Vagina (tissue), 2 donors: ENCODE data around the gene NASP. TPM values are rescaled to one million over a fixed set of nuclear protein-coding genes. Genes with fewer than 3 reads are reported as not detected.

ENCODE experiments used
- DNase-seq, 2 donors: peaks; one replicate each; pipeline ENCODE4 v3.0.0-alpha.2; 2017; ENCODE audit errors: extremely low spot score in 2 of 2
- H3K27ac ChIP-seq: fragments of 200-600 bp; sonication (generic); one replicate; pipeline ENCODE4 v1.5.1; 2019
- H3K27me3 ChIP-seq: fragments of 200-600 bp; sonication (generic); one replicate; pipeline ENCODE4 v1.5.1; 2019
- H3K36me3 ChIP-seq, 2 donors: fragments of 200-600 bp; sonication (generic); one replicate each; pipeline ENCODE4 v1.5.1; 2017 to 2019
- H3K4me1 ChIP-seq: fragments of 200-600 bp; sonication (generic); one replicate; pipeline ENCODE4 v1.5.1; 2019
- H3K4me3 ChIP-seq, 2 donors: fragments of 200-600 bp; sonication (generic); 1 replicate in 1 of 2; 2 replicates in 1 of 2; pipeline ENCODE4 v1.5.1; 2016 to 2019
- H3K9me3 ChIP-seq: fragments of 200-600 bp; sonication (generic); one replicate; pipeline ENCODE4 v1.5.1; 2019
- CTCF ChIP-seq, 3 experiments: fragments of 450-650 bp in 2 of 3; fragments of 200-600 bp in 1 of 3; sonication (generic) in 1 of 3; IDR thresholded peaks; one replicate each; pipeline ENCODE4 v1.5.1; 2017 to 2019; ENCODE audit warnings: antibody characterized with exemption in 3 of 3, mild to moderate bottlenecking in 2 of 3, moderate library complexity in 2 of 3
- POLR2A ChIP-seq, 2 donors: fragments of 450-650 bp; IDR thresholded peaks; one replicate each; pipeline ENCODE4 v1.6.1; 2017; ENCODE audit warnings: antibody characterized with exemption in 2 of 2, mild to moderate bottlenecking in 2 of 2, moderate library complexity in 2 of 2
- POLR2AphosphoS5 ChIP-seq, 2 donors: sonication (generic); formaldehyde crosslinking; IDR thresholded peaks; one replicate each; pipeline ENCODE4 v1.9.0; 2017; ENCODE audit warnings: antibody characterized with exemption in 2 of 2, mild to moderate bottlenecking in 2 of 2, low read depth in 1 of 2; ENCODE audit not compliant: insufficient read depth in 1 of 2
- intact Hi-C: fragments of 100-400 bp; cut with DNase I; formaldehyde crosslinking; loops from one replicate; pipeline ENCODE4 v1.15.1; 2023
- total RNA-seq: library from RNA; depleted of rRNA; stranded (reverse); fragments of >200 nt; gene quantifications from one replicate; pipeline ENCODE4 v1.2.3, GENCODE V29; 2016

Gene NASP
- total RNA-seq, 1 donor from 2014 or later: 57.9 TPM

- no peaks in the 10 kb centered on the region for H3K27me3 ChIP-seq
- no peak overlapping the region for H3K27ac ChIP-seq
- no peak overlapping the region for H3K4me3 ChIP-seq
- DNase-seq: no peak
- intact Hi-C loops: no loop called here
- no peaks in the 10 kb centered on the region for H3K9me3 ChIP-seq
- H3K4me1 ChIP-seq: peaks cover 21% of the 10 kb centered on the region
- TF ChIP-seq POLR2AphosphoS5 (IDR thresholded peaks at IDR 0.05; ENCODE audit: insufficient read depth in 1 of 2, low read depth in 1 of 2) (no peak), CTCF (IDR thresholded peaks at IDR 0.05) (no peak), POLR2A (IDR thresholded peaks at IDR 0.05) (no peak)
- H3K36me3 ChIP-seq: peaks cover 0 to 43% of the 10 kb centered on the region in 2 donors
These were observed 33.8 kb downstream of the NASP start for GRCh38 chr1:45617618-45618017.

DNA sequence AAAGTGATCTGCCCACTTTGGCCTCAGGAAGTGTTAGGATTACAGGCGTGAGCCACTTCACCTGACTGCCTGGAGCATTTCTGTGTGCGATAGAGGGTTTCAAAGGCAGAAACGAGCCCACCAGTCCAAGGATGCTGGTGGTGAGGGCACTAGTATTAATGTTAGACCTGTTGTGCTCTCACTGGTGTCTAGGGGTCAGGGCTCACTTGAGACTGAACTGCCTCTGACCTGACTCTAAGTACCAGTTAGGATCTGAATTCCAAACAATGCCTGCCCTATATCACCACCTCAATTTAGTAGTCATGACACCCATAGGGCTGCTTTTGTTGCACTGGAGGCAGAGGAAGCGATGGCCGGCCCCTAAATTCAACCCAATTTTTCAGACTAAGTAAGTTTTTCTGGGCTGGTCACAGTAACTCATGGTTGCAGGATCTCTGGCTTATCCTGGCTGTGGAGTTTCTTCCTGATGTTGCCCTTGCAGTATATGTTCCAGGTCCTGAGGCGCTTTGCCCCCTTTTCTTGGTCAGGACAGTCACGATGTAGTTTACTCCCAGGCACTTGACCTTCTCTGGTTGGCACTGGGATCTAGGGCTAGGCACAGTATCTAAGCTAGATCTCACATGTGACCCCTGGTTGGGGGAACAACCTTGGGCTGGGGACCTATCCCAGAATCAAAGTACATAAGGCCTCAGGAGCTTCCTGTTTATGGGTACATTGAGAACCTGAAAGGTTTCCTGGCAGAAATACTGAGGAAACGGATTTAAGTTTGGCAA, 35.5 kb downstream of the NASP start:
- H3K36me3 ChIP-seq: peaks cover 0 to 35% of the 10 kb centered on the region in 2 donors
- no peak for DNase-seq
- H3K27ac ChIP-seq: peak overlapping the region; percentile 21
- no peaks in the 10 kb centered on the region for H3K9me3 ChIP-seq
- intact Hi-C loops: no loop called here
- H3K4me3 ChIP-seq: no peak overlapping the region
- TF ChIP-seq POLR2A (IDR thresholded peaks at IDR 0.05): no peak
- TF ChIP-seq POLR2AphosphoS5 (IDR thresholded peaks at IDR 0.05; ENCODE audit: insufficient read depth in 1 of 2, low read depth in 1 of 2): peak in 1 of 2 donors; percentile 71
- peaks cover 32% of the 10 kb centered on the region for H3K4me1 ChIP-seq
- no peaks in the 10 kb centered on the region for H3K27me3 ChIP-seq

DNA sequence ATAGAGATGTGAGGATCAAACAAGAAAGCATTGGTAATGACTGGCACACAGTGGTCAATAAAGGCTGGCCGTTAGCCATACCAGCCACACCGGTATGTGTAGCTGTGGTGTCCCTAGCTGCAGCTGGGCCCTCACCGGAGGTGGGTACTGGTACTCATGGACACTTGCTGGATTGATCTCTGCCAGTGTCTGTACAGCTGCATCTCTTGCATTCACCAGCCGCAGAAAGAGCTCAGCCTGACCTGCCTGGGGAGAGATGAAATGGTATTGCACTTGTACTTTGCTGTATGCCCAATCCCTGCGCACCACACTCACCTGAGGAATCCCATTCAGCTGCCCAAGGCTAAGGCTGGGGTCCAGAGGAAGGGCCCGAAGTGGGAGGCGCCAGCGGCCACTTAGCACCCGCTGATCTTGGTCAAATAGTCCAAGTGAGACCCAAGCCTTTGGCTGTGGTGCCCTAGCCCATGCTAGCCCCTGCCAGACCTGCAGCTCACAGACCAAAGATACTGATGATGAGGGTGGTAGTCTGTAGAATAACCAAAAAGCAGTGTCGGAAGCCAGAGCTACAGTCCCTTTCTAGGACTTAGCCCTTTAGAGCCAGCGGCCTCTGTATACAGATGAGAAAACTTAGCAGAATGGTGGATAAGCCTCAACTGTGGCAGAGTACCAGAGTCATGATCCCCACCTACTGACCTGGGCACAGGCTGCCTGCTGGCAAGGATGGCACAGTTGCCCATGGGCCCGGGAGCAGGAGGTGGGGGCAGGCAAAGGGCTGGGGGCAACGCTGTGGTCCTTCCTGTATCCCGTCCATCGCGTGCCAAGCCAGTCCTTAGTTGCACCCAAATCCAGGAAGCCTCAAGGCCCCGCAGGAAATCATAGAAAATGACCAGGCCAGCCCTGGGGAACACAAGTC, 37.0 kb downstream of the NASP start:
- no peaks in the 10 kb centered on the region for H3K9me3 ChIP-seq
- peaks cover 0 to 32% of the 10 kb centered on the region in 2 donors for H3K36me3 ChIP-seq
- H3K27me3 ChIP-seq: no peaks in the 10 kb centered on the region
- intact Hi-C loops: no loop called here
- H3K4me3 ChIP-seq: no peak overlapping the region
- peak overlapping the region; percentile 60 for H3K27ac ChIP-seq
- H3K4me1 ChIP-seq: peaks cover 33% of the 10 kb centered on the region
- DNase-seq: no peak
- no peak for TF ChIP-seq POLR2A (IDR thresholded peaks at IDR 0.05)
- no peak for TF ChIP-seq CTCF (IDR thresholded peaks at IDR 0.05)
- TF ChIP-seq POLR2AphosphoS5 (IDR thresholded peaks at IDR 0.05; ENCODE audit: insufficient read depth in 1 of 2, low read depth in 1 of 2): no peak

DNA sequence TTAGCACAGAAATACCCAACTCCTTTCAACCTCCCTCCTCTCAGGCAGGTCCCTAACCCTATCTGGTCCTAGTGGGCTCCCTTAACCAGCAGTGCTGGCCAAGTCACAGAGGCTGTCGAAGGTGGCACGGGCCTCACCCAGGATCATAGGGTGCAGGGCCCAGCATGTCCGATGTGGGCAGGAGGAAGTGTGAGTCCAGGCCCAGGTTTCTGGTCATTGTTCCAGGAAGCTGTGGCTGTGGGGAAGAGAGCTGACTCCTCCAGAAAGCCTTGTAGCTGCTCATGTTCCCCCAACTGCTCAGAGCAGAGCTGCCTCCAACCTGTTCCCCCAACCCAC, 37.6 kb downstream of the NASP start:
- Histone ChIP-seq H3K27ac (peak overlapping the region; percentile 60), H3K9me3 (no peaks in the 10 kb centered on the region), H3K27me3 (no peaks in the 10 kb centered on the region), H3K36me3 (peaks cover 0 to 30% of the 10 kb centered on the region in 2 donors), H3K4me1 (peaks cover 33% of the 10 kb centered on the region), H3K4me3 (no peak overlapping the region)
- no peak for TF ChIP-seq POLR2A (IDR thresholded peaks at IDR 0.05)
- TF ChIP-seq CTCF (IDR thresholded peaks at IDR 0.05): no peak
- TF ChIP-seq POLR2AphosphoS5 (IDR thresholded peaks at IDR 0.05; ENCODE audit: insufficient read depth in 1 of 2, low read depth in 1 of 2): no peak
- intact Hi-C loops: no loop called here
- no peak for DNase-seq

GRCh38 chr1:45621895-45622523, 38.2 kb downstream of the NASP start:
- TF ChIP-seq POLR2AphosphoS5 (IDR thresholded peaks at IDR 0.05; ENCODE audit: insufficient read depth in 1 of 2, low read depth in 1 of 2) (no peak), CTCF (IDR thresholded peaks at IDR 0.05) (no peak), POLR2A (IDR thresholded peaks at IDR 0.05) (no peak)
- DNase-seq: no peak
- Histone ChIP-seq H3K27me3 (no peaks in the 10 kb centered on the region), H3K4me3 (peak overlapping the region; percentile 18 to 23), H3K9me3 (no peaks in the 10 kb centered on the region), H3K36me3 (peaks cover 0 to 29% of the 10 kb centered on the region in 2 donors), H3K4me1 (peaks cover 33% of the 10 kb centered on the region), H3K27ac (peak overlapping the region; percentile 60)
- intact Hi-C loops: no loop called here
